HEK293T (cell line): ENCODE data around the gene SORBS2.

ENCODE experiments used
- ELF4 ChIP-seq: fragments of 450-650 bp; IDR thresholded peaks from 2 replicates; pipeline ENCODE4 v1.6.1; 2017; ENCODE audit warnings: antibody characterized with exemption
- FOXM1 ChIP-seq: fragments of 450-650 bp; IDR thresholded peaks from 2 replicates; pipeline ENCODE4 v1.6.1; 2017; ENCODE audit warnings: mild to moderate bottlenecking, borderline replicate concordance
- HDGF ChIP-seq: fragments of 450-650 bp; IDR thresholded peaks from 2 replicates; pipeline ENCODE4 v1.6.1; 2017; ENCODE audit warnings: antibody characterized with exemption, borderline replicate concordance
- SP1 ChIP-seq: fragments of 450-650 bp; IDR thresholded peaks from 2 replicates; pipeline ENCODE4 v1.6.1; 2017
- SUZ12 ChIP-seq: fragments of 450-650 bp; IDR thresholded peaks from 2 replicates; pipeline ENCODE4 v1.6.1; 2016; ENCODE audit warnings: mild to moderate bottlenecking
- TARDBP ChIP-seq: fragments of 450-650 bp; IDR thresholded peaks from 2 replicates; pipeline ENCODE4 v1.6.1; 2016
- ZNF384 ChIP-seq: fragments of 450-650 bp; IDR thresholded peaks from 2 replicates; pipeline ENCODE4 v1.6.1; 2016

DNA sequence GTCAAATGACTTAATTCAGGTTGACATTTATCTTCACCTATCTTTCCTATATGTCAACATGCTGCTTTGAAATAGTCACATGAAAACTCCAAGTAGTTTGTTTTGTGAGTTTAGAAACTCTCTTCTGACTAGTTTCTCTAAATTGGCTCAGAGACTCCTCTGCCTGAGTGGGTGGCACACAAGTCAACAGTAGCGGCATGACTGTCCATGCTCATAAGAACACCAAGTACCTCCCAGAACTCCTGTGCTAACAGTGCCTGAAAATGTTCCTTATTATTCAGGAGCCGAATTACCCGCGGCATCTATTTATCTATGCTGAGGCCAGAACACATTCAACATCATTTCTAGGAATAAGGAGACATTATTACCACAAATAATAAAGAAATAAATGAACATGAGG lies 116.3 kb downstream of the SORBS2 start:
- TF ChIP-seq ZNF384 (no peak), FOXM1 (no peak), SP1 (no peak), TARDBP (no peak), HDGF (no peak), ELF4 (no peak), SUZ12 (no peak)
